CD14-positive monocyte (primary cell): ENCODE measurements around the gene DIPK2A. TPM values are rescaled to one million over a fixed set of nuclear protein-coding genes. Genes with fewer than 3 reads are reported as not detected.

Source experiments
- DNase-seq, 3 donors: peaks; one replicate each; pipeline ENCODE4 v3.0.0-alpha.2; 2011 to 2022
- H2AFZ ChIP-seq: 2 replicates; pipeline ENCODE4 v1.6.0; 2012; ENCODE audit warnings: mild to moderate bottlenecking, low read depth, low read length, inconsistent platforms; ENCODE audit not compliant: insufficient read depth, poor library complexity, severe bottlenecking
- H3K27ac ChIP-seq, 2 donors: 1 replicate in 1 of 2; 2 replicates in 1 of 2; pipeline ENCODE4 v1.5.1; 2012 to 2013; ENCODE audit warnings: low read length in 2 of 2, control low read depth in 1 of 2, inconsistent platforms in 1 of 2, low read depth in 1 of 2, mild to moderate bottlenecking in 1 of 2
- H3K27me3 ChIP-seq, 2 donors: one replicate each; pipeline versions ENCODE4 v1.6.0 to v1.6.1; 2011 to 2013; ENCODE audit warnings: low read length in 2 of 2; ENCODE audit not compliant: control insufficient read depth in 2 of 2, insufficient read depth in 2 of 2
- H3K36me3 ChIP-seq, 2 donors: replicated peaks in 1 of 2; 1 replicate in 1 of 2; 2 replicates in 1 of 2; pipeline versions ENCODE4 v1.5.1 to v1.6.1; 2012 to 2013; ENCODE audit warnings: low read length in 2 of 2, control low read depth in 1 of 2, inconsistent platforms in 1 of 2, mild to moderate bottlenecking in 1 of 2; ENCODE audit not compliant: insufficient read depth in 2 of 2, control insufficient read depth in 1 of 2
- H3K4me1 ChIP-seq, 2 donors: 1 replicate in 1 of 2; 2 replicates in 1 of 2; pipeline versions ENCODE4 v1.5.1 to v1.6.1; 2012 to 2013; ENCODE audit warnings: low read length in 2 of 2, control low read depth in 1 of 2, inconsistent platforms in 1 of 2, mild to moderate bottlenecking in 1 of 2, moderate library complexity in 1 of 2; ENCODE audit not compliant: insufficient read depth in 2 of 2, control insufficient read depth in 1 of 2
- H3K4me2 ChIP-seq: replicated peaks from 2 replicates; pipeline ENCODE3; 2012; ENCODE audit warnings: low read length, moderate library complexity, mild to moderate bottlenecking; ENCODE audit not compliant: poor library complexity, severe bottlenecking; ENCODE audit errors: extremely low read depth
- H3K4me3 ChIP-seq, 3 experiments: fragments of 200-600 bp in 1 of 3; sonication (generic) in 1 of 3; replicated peaks in 1 of 3; 1 replicate in 2 of 3; 2 replicates in 1 of 3; pipeline ENCODE4 v1.5.1; 2011 to 2013; ENCODE audit warnings: low read length in 3 of 3, mild to moderate bottlenecking in 3 of 3, control low read depth in 2 of 3, low read depth in 2 of 3, inconsistent platforms in 1 of 3, moderate library complexity in 1 of 3
- H3K79me2 ChIP-seq: 2 replicates; pipeline ENCODE4 v1.6.0; 2012; ENCODE audit warnings: mild to moderate bottlenecking, control low read depth, inconsistent platforms, low read length, moderate library complexity; ENCODE audit not compliant: insufficient read depth
- H3K9ac ChIP-seq: 2 replicates; pipeline ENCODE4 v1.6.0; 2017; ENCODE audit warnings: low read length, mild to moderate bottlenecking; ENCODE audit not compliant: insufficient read depth, poor library complexity, severe bottlenecking
- H3K9me3 ChIP-seq, 2 donors: replicated peaks in 1 of 2; 1 replicate in 1 of 2; 2 replicates in 1 of 2; pipeline versions ENCODE4 v1.5.1 to v1.6.1; 2012 to 2013; ENCODE audit warnings: low read length in 2 of 2, control low read depth in 1 of 2; ENCODE audit not compliant: control insufficient read depth in 1 of 2, insufficient read depth in 1 of 2
- H4K20me1 ChIP-seq: 2 replicates; pipeline ENCODE4 v1.6.0; 2012; ENCODE audit warnings: mild to moderate bottlenecking, low read length, control low read depth, moderate library complexity; ENCODE audit not compliant: insufficient read depth
- H3K27ac Mint-ChIP-seq, 7 donors: one replicate each; pipeline ENCODE4 v1.8.0; 2020; ENCODE audit warnings: mild to moderate bottlenecking in 7 of 7, mixed read lengths in 7 of 7, moderate library complexity in 6 of 7, inconsistent platforms in 2 of 7
- H3K27me3 Mint-ChIP-seq, 3 donors: one replicate each; pipeline ENCODE4 v1.8.0; 2021 to 2022; ENCODE audit warnings: low read depth in 3 of 3, mild to moderate bottlenecking in 3 of 3, mixed read lengths in 3 of 3, moderate library complexity in 3 of 3, inconsistent platforms in 1 of 3
- H3K36me3 Mint-ChIP-seq, 2 donors: one replicate each; pipeline ENCODE4 v1.8.0; 2020; ENCODE audit warnings: mixed read lengths in 2 of 2, inconsistent platforms in 1 of 2, mild to moderate bottlenecking in 1 of 2
- H3K4me1 Mint-ChIP-seq: one replicate; pipeline ENCODE4 v1.8.0; 2020; ENCODE audit warnings: mild to moderate bottlenecking, mixed read lengths
- H3K4me3 Mint-ChIP-seq, 2 donors: one replicate each; pipeline ENCODE4 v1.8.0; 2020; ENCODE audit warnings: mild to moderate bottlenecking in 2 of 2, mixed read lengths in 2 of 2, moderate library complexity in 1 of 2
- H3K9me3 Mint-ChIP-seq, 7 donors: one replicate each; pipeline ENCODE4 v1.8.0; 2020 to 2022; ENCODE audit warnings: mixed read lengths in 7 of 7, mild to moderate bottlenecking in 6 of 7, moderate library complexity in 6 of 7, inconsistent platforms in 2 of 7
- WGBS: methylation state at CpG from one replicate; pipeline ENCODE4 v1.1.5; 2013; ENCODE audit warnings: missing lambda C conversion rate; ENCODE audit not compliant: insufficient coverage; 5-methylcytosine and 5-hydroxymethylcytosine counted together
- intact Hi-C, 2 donors: fragments of 100-400 bp; cut with micrococcal nuclease; formaldehyde crosslinking; loops; one replicate each; pipeline versions ENCODE4 v1.15.0 to v1.15.1; 2023
- polyA plus RNA-seq, 3 donors: library from polyadenylated mRNA; depleted of rRNA in 1 of 3; unstranded in 2 of 3; stranded (reverse) in 1 of 3; fragments of 300-500 nt in 2 of 3; fragments of >200 nt in 1 of 3; fragmentation: Illumina TruSeq in 2 of 3; gene quantifications; 1 replicate in 2 of 3; 2 replicates in 1 of 3; pipeline ENCODE4 v1.2.3, GENCODE V29; 2012 to 2021
- TF ChIP-seq, protein P1 (sequence below): fragments of 200-600 bp; IDR thresholded peaks from one replicate; pipeline ENCODE4 v1.8.0; 2022; ENCODE audit warnings: antibody characterized with exemption, mild to moderate bottlenecking

Gene DIPK2A
- polyA plus RNA-seq, 3 donors = 15.4 to 26.9 (median 21.4) TPM

DNA sequence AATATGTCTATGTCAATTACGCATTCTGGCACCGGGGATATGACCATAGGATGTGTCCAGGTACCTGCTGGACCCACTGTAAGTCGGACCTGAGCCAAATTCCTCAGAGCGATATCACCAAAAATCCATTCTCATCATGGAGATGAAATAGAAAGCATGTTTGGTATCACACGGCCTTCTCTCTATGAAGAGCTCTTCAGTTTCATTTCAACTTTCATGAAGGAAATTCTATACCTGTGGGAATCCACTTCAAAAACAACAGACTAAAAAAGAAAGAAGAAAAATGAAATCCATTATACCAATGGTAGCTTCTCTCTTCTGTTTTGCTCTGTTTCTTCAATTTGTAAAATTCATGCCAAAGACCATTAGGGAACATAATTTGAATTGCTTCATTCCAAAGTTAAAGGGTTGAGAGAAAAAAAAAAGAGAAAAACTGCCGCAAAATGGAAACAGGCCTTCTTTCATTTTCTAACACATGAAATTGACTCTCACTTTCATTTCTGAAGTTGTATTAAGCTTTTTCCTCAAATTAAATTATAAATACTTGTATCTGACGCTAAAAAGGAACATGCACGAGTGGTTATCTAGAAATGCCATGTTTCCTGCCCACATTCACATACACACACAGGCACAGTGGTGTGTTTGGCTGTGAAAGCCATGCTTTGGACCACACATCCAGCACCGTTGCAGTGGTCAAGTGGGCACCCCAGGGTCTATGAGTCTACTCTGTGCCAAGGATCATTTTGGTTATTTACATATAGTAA lies 46.9 kb upstream of the DIPK2A start:
- Histone ChIP-seq H3K4me2 (no peak overlapping the region), H2AFZ (no peak overlapping the region), H3K36me3 (no peaks in the 10 kb centered on the region), H3K9me3 (no peaks in the 10 kb centered on the region), H3K79me2 (no peaks in the 10 kb centered on the region), H4K20me1 (no peaks in the 10 kb centered on the region), H3K9ac (no peak overlapping the region), H3K27ac (no peak overlapping the region), H3K27me3 (no peaks in the 10 kb centered on the region), H3K4me3 (no peak overlapping the region), H3K4me1 (peaks cover 0 to 9% of the 10 kb centered on the region in 2 donors)
- intact Hi-C loops = no loop called here
- DNase-seq = no peak
- peak overlapping the region in 1 of 7 donors; percentile 4 for H3K27ac Mint-ChIP-seq
- TF ChIP-seq, protein P1, sequence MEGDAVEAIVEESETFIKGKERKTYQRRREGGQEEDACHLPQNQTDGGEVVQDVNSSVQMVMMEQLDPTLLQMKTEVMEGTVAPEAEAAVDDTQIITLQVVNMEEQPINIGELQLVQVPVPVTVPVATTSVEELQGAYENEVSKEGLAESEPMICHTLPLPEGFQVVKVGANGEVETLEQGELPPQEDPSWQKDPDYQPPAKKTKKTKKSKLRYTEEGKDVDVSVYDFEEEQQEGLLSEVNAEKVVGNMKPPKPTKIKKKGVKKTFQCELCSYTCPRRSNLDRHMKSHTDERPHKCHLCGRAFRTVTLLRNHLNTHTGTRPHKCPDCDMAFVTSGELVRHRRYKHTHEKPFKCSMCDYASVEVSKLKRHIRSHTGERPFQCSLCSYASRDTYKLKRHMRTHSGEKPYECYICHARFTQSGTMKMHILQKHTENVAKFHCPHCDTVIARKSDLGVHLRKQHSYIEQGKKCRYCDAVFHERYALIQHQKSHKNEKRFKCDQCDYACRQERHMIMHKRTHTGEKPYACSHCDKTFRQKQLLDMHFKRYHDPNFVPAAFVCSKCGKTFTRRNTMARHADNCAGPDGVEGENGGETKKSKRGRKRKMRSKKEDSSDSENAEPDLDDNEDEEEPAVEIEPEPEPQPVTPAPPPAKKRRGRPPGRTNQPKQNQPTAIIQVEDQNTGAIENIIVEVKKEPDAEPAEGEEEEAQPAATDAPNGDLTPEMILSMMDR = no peak
- peaks cover 0 to 4% (median 0%) of the 10 kb centered on the region in 7 donors for H3K9me3 Mint-ChIP-seq
- peaks cover 30% of the 10 kb centered on the region for H3K4me1 Mint-ChIP-seq
- H3K4me3 Mint-ChIP-seq = no peak overlapping the region
- H3K36me3 Mint-ChIP-seq = no peaks in the 10 kb centered on the region
- H3K27me3 Mint-ChIP-seq = no peaks in the 10 kb centered on the region
- WGBS = no CpG with 5 or more reads among the region's 9 CpGs

DNA sequence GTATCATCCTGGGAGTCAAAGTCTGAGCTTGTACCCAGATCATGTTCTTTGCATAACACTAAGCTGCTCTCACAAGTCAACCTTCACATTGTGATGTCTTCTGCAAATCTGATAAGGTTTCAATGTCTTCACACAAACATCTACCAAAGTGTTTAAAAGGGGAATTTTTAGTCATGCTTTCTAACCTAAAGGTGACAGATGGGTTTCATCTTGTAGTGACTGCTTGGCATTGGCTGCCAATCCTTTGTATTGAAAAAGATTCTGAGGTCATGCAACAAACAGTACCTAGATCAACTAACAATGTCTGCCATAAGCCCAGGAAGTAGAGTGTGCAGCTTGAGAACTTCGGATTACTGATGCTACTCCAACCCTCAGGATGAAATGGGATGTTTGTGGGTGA lies 43.6 kb upstream of the DIPK2A start:
- peaks cover 19% of the 10 kb centered on the region for H3K4me1 Mint-ChIP-seq
- WGBS = no CpG with 5 or more reads among the region's 1 CpG
- no peak overlapping the region for H2AFZ ChIP-seq

More for the DNA sequence above, 43.6 kb upstream of the DIPK2A start:
- H4K20me1 ChIP-seq = no peaks in the 10 kb centered on the region
- no peaks in the 10 kb centered on the region for H3K36me3 ChIP-seq
- Mint-ChIP-seq H3K27ac (no peak overlapping the region), H3K4me3 (no peak overlapping the region), H3K27me3 (peaks cover 0 to 2% (median 0%) of the 10 kb centered on the region in 3 donors), H3K36me3 (no peaks in the 10 kb centered on the region), H3K9me3 (peaks cover 0 to 2% (median 0%) of the 10 kb centered on the region in 7 donors)
- H3K27me3 ChIP-seq = no peaks in the 10 kb centered on the region
- no peaks in the 10 kb centered on the region for H3K9me3 ChIP-seq
- intact Hi-C loops = no loop called here
- no peak for DNase-seq
- no peak overlapping the region for H3K27ac ChIP-seq
- no peaks in the 10 kb centered on the region for H3K79me2 ChIP-seq
- H3K4me2 ChIP-seq = no peak overlapping the region
- no peak overlapping the region for H3K9ac ChIP-seq
- peaks cover 0 to 4% of the 10 kb centered on the region in 2 donors for H3K4me1 ChIP-seq
- TF ChIP-seq, protein P1 = no peak
- H3K4me3 ChIP-seq = no peak overlapping the region
